HEK293 (cell line): ENCODE results near the gene FAM167B.

Experiments used
- EGR2 ChIP-seq: fragments of 450-650 bp; formaldehyde crosslinking; IDR thresholded peaks from 2 replicates; pipeline ENCODE4 v1.5.1; 2016; ENCODE audit warnings: low read depth, missing biosample characterization, missing genetic modification characterization
- GLIS1 ChIP-seq: fragments of 450-650 bp; formaldehyde crosslinking; IDR thresholded peaks from 2 replicates; pipeline ENCODE4 v1.5.1; 2016; ENCODE audit warnings: missing biosample characterization, missing genetic modification characterization
- IKZF3 ChIP-seq: fragments of 450-650 bp; IDR thresholded peaks from 2 replicates; pipeline ENCODE4 v1.5.0; 2018; ENCODE audit warnings: missing biosample characterization, mild to moderate bottlenecking, missing genetic modification characterization, moderate library complexity
- OVOL3 ChIP-seq: fragments of 450-650 bp; formaldehyde crosslinking; IDR thresholded peaks from 2 replicates; pipeline ENCODE4 v1.5.1; 2016; ENCODE audit warnings: missing biosample characterization, missing genetic modification characterization
- TCF7L2 ChIP-seq: IDR thresholded peaks from 2 replicates; pipeline ENCODE4 v1.6.1; 2011; ENCODE audit warnings: low read depth, mild to moderate bottlenecking, inconsistent platforms, low read length, moderate library complexity, borderline replicate concordance
- YY1 ChIP-seq: fragments of 450-650 bp; formaldehyde crosslinking; IDR thresholded peaks from 2 replicates; pipeline ENCODE4 v1.5.1; 2018; ENCODE audit warnings: missing biosample characterization, missing genetic modification characterization
- ZNF146 ChIP-seq: fragments of 450-650 bp; formaldehyde crosslinking; IDR thresholded peaks from 2 replicates; pipeline ENCODE4 v1.5.1; 2016; ENCODE audit warnings: missing biosample characterization, missing genetic modification characterization
- ZNF274 ChIP-seq, 2 experiments: fragments of 200-500 bp in 1 of 2; fragments of 450-650 bp in 1 of 2; sonication (Bioruptor generic) in 1 of 2; formaldehyde crosslinking in 1 of 2; IDR thresholded peaks; 2 replicates each; pipeline versions ENCODE4 v1.5.1 to v1.6.1; 2014 to 2016; ENCODE audit warnings: borderline replicate concordance in 1 of 2, inconsistent platforms in 1 of 2, low read length in 1 of 2, missing biosample characterization in 1 of 2, missing genetic modification characterization in 1 of 2
- ZNF292 ChIP-seq: fragments of 450-650 bp; formaldehyde crosslinking; IDR thresholded peaks from 2 replicates; pipeline ENCODE4 v1.5.1; 2016; ENCODE audit warnings: low read depth, missing biosample characterization, missing genetic modification characterization, borderline replicate concordance
- ZNF302 ChIP-seq: fragments of 450-650 bp; formaldehyde crosslinking; IDR thresholded peaks from 2 replicates; pipeline ENCODE4 v1.5.1; 2016; ENCODE audit warnings: missing biosample characterization, missing genetic modification characterization, low read depth
- ZNF626 ChIP-seq: fragments of 450-650 bp; sonication (Bioruptor Pico); formaldehyde crosslinking; IDR thresholded peaks from 2 replicates; pipeline ENCODE4 v1.5.1; 2018; ENCODE audit warnings: missing biosample characterization, missing genetic modification characterization, inconsistent platforms
- ZNF785 ChIP-seq: fragments of 450-650 bp; formaldehyde crosslinking; IDR thresholded peaks from 2 replicates; pipeline ENCODE4 v1.5.1; 2016; ENCODE audit warnings: missing biosample characterization, missing genetic modification characterization
- ZSCAN23 ChIP-seq: fragments of 450-650 bp; formaldehyde crosslinking; IDR thresholded peaks from 2 replicates; pipeline ENCODE4 v1.5.1; 2016; ENCODE audit warnings: missing biosample characterization, missing genetic modification characterization
- ZSCAN30 ChIP-seq: fragments of 450-650 bp; IDR thresholded peaks from 2 replicates; pipeline ENCODE4 v1.5.1; 2018; ENCODE audit warnings: missing biosample characterization, mild to moderate bottlenecking, missing genetic modification characterization, moderate library complexity
- TF ChIP-seq, protein P1 (sequence below): fragments of 450-650 bp; formaldehyde crosslinking; IDR thresholded peaks from 2 replicates; pipeline ENCODE4 v1.5.1; 2016; ENCODE audit warnings: missing biosample characterization, missing genetic modification characterization
- TF ChIP-seq, protein P2 (sequence below): fragments of 450-650 bp; formaldehyde crosslinking; IDR thresholded peaks from 2 replicates; pipeline ENCODE4 v1.5.1; 2017; ENCODE audit warnings: missing biosample characterization, missing genetic modification characterization
- TF ChIP-seq, protein P3 (sequence below): fragments of 450-650 bp; formaldehyde crosslinking; IDR thresholded peaks from 2 replicates; pipeline ENCODE4 v1.5.1; 2017; ENCODE audit warnings: missing biosample characterization, missing genetic modification characterization
- TF ChIP-seq, protein P4 (sequence below): fragments of 450-650 bp; formaldehyde crosslinking; optimal IDR thresholded peaks from 2 replicates; pipeline ENCODE3; 2016; ENCODE audit warnings: missing biosample characterization, mild to moderate bottlenecking, missing genetic modification characterization
- TF ChIP-seq, protein P5 (sequence below): IDR thresholded peaks from 2 replicates; pipeline ENCODE4 v1.6.1; 2011; ENCODE audit warnings: mild to moderate bottlenecking, low read depth, low read length, borderline replicate concordance

Gene FAM167B

DNA sequence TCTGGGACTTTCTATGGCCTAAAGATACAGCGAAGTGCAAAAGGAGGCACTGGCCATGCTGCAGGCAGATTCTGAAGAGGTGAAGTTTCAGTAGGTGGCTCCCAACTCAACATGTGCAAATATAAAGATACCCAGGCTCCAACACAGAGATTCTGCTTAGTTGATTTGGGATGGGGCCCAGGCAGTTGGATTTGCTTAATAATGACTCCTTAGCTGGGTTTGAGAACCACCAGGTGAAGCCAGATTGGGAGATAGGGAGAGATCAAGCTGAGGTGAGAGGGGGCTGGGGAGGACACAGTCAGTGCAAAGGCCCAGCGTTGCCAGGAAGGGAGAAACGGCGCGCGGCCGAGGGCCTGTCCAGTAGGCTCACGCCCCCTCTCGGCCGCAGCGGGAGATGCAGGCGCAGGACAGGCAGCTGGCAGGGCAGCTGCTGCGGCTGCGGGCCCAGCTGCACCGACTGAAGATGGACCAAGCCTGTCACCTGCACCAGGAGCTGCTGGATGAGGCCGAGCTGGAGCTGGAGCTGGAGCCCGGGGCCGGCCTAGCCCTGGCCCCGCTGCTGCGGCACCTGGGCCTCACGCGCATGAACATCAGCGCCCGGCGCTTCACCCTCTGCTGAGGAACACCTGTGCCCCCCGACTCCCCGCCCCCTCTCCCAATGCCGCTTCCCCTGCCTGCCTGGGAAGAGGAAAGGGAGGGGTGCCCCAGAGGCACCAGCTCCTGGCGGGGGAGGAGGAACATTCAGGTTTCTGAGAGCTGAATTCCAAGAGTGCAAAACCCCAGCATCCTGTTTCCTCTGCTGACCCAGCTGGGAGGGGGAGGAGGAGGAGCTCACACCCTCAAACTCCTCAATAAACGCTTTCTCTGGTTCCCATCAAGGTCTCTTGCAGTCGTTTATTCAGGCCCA lies 1.2 kb downstream of the FAM167B start (continued):
- TF ChIP-seq, protein P1, sequence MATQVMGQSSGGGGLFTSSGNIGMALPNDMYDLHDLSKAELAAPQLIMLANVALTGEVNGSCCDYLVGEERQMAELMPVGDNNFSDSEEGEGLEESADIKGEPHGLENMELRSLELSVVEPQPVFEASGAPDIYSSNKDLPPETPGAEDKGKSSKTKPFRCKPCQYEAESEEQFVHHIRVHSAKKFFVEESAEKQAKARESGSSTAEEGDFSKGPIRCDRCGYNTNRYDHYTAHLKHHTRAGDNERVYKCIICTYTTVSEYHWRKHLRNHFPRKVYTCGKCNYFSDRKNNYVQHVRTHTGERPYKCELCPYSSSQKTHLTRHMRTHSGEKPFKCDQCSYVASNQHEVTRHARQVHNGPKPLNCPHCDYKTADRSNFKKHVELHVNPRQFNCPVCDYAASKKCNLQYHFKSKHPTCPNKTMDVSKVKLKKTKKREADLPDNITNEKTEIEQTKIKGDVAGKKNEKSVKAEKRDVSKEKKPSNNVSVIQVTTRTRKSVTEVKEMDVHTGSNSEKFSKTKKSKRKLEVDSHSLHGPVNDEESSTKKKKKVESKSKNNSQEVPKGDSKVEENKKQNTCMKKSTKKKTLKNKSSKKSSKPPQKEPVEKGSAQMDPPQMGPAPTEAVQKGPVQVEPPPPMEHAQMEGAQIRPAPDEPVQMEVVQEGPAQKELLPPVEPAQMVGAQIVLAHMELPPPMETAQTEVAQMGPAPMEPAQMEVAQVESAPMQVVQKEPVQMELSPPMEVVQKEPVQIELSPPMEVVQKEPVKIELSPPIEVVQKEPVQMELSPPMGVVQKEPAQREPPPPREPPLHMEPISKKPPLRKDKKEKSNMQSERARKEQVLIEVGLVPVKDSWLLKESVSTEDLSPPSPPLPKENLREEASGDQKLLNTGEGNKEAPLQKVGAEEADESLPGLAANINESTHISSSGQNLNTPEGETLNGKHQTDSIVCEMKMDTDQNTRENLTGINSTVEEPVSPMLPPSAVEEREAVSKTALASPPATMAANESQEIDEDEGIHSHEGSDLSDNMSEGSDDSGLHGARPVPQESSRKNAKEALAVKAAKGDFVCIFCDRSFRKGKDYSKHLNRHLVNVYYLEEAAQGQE: no peak
- TF ChIP-seq, protein P2, sequence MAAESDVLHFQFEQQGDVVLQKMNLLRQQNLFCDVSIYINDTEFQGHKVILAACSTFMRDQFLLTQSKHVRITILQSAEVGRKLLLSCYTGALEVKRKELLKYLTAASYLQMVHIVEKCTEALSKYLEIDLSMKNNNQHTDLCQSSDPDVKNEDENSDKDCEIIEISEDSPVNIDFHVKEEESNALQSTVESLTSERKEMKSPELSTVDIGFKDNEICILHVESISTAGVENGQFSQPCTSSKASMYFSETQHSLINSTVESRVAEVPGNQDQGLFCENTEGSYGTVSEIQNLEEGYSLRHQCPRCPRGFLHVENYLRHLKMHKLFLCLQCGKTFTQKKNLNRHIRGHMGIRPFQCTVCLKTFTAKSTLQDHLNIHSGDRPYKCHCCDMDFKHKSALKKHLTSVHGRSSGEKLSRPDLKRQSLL (tag by site-specific recombination): peak; percentile 49; the same call in 1 of the 2 replicates
- TF ChIP-seq ZNF785 (no peak), ZNF292 (tag by site-specific recombination) (no peak), EGR2 (tag by site-specific recombination) (no peak), IKZF3 (tag by site-specific recombination) (no peak), ZNF274 (IDR thresholded peaks at IDR 0.05; ENCODE audit: low read length) (no peak), ZNF274 (tag by site-specific recombination; IDR thresholded peaks at IDR 0.05; ENCODE audit: borderline replicate concordance) (no peak), ZNF302 (tag by site-specific recombination) (no peak), TCF7L2 (no peak), OVOL3 (tag by site-specific recombination) (no peak), YY1 (tag by site-specific recombination) (no peak), ZNF146 (no peak), ZSCAN30 (tag by site-specific recombination) (peak; percentile 94), ZNF626 (tag by site-specific recombination) (no peak), GLIS1 (no peak), ZSCAN23 (tag by site-specific recombination) (no peak)
- TF ChIP-seq, protein P3, sequence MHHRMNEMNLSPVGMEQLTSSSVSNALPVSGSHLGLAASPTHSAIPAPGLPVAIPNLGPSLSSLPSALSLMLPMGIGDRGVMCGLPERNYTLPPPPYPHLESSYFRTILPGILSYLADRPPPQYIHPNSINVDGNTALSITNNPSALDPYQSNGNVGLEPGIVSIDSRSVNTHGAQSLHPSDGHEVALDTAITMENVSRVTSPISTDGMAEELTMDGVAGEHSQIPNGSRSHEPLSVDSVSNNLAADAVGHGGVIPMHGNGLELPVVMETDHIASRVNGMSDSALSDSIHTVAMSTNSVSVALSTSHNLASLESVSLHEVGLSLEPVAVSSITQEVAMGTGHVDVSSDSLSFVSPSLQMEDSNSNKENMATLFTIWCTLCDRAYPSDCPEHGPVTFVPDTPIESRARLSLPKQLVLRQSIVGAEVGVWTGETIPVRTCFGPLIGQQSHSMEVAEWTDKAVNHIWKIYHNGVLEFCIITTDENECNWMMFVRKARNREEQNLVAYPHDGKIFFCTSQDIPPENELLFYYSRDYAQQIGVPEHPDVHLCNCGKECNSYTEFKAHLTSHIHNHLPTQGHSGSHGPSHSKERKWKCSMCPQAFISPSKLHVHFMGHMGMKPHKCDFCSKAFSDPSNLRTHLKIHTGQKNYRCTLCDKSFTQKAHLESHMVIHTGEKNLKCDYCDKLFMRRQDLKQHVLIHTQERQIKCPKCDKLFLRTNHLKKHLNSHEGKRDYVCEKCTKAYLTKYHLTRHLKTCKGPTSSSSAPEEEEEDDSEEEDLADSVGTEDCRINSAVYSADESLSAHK (tag by site-specific recombination): no peak
- TF ChIP-seq, protein P4, sequence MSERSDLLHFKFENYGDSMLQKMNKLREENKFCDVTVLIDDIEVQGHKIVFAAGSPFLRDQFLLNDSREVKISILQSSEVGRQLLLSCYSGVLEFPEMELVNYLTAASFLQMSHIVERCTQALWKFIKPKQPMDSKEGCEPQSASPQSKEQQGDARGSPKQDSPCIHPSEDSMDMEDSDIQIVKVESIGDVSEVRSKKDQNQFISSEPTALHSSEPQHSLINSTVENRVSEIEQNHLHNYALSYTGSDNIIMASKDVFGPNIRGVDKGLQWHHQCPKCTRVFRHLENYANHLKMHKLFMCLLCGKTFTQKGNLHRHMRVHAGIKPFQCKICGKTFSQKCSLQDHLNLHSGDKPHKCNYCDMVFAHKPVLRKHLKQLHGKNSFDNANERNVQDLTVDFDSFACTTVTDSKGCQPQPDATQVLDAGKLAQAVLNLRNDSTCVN (tag by site-specific recombination): peak; percentile 63
- TF ChIP-seq, protein P5, sequence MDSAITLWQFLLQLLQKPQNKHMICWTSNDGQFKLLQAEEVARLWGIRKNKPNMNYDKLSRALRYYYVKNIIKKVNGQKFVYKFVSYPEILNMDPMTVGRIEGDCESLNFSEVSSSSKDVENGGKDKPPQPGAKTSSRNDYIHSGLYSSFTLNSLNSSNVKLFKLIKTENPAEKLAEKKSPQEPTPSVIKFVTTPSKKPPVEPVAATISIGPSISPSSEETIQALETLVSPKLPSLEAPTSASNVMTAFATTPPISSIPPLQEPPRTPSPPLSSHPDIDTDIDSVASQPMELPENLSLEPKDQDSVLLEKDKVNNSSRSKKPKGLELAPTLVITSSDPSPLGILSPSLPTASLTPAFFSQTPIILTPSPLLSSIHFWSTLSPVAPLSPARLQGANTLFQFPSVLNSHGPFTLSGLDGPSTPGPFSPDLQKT: no peak
